Panc1 (cell line): Measurements from ENCODE around the gene MTG1. TPM values are rescaled to one million over a fixed set of nuclear protein-coding genes. Genes with fewer than 3 reads are reported as not detected.

ENCODE experiments used
- ATAC-seq: fragments of 200-7000 bp; cut with Tn5 transposase; 2 replicates; pipeline ENCODE4 v1.9.1; 2020; ENCODE audit warnings: mild to moderate bottlenecking, moderate library complexity
- BruUV-seq: library from RNA; stranded (reverse); fragments of 400-500 nt; replicated peaks from 2 replicates; lab custom pipeline; 2021; lab: Mats Ljungman, UMichigan
- CTCF ChIA-PET: fragments of 300-600 bp; sonication (Branson Sonifier 250); formaldehyde crosslinking; loops from one replicate; lab custom pipeline; 2022; ENCODE audit warnings: antibody characterized with exemption; lab: Charles Lee
- POLR2A ChIA-PET: fragments of 300-600 bp; sonication (Branson Sonifier 250); formaldehyde crosslinking; loops from one replicate; lab custom pipeline; 2022; ENCODE audit warnings: antibody characterized with exemption; lab: Charles Lee
- DNase-seq: peaks from one replicate; pipeline ENCODE4 v3.0.0-alpha.2; 2010; ENCODE audit warnings: low read depth, low spot score
- H3K27ac ChIP-seq: 2 replicates; pipeline ENCODE4 v1.5.1; 2011; ENCODE audit warnings: mild to moderate bottlenecking, low read length, inconsistent platforms
- H3K27me3 ChIP-seq: fragments of 200-500 bp; sonication (Bioruptor generic); 2 replicates; pipeline ENCODE4 v1.6.0; 2014; ENCODE audit warnings: low read length, inconsistent platforms; ENCODE audit not compliant: control insufficient read depth, insufficient read depth
- H3K36me3 ChIP-seq: fragments of 200-500 bp; sonication (Bioruptor generic); 2 replicates; pipeline ENCODE4 v1.5.1; 2014; ENCODE audit warnings: inconsistent platforms, mild to moderate bottlenecking, low read length, moderate library complexity; ENCODE audit not compliant: control insufficient read depth, insufficient read depth
- H3K4me1 ChIP-seq: 2 replicates; pipeline ENCODE4 v1.5.1; 2011; ENCODE audit warnings: inconsistent platforms, mild to moderate bottlenecking, low read length, moderate library complexity; ENCODE audit not compliant: control insufficient read depth, insufficient read depth
- H3K4me3 ChIP-seq, 2 experiments: 2 replicates each; pipeline ENCODE4 v1.5.1; 2011 to 2012; ENCODE audit warnings: low read depth in 2 of 2, low read length in 2 of 2, mild to moderate bottlenecking in 2 of 2, inconsistent platforms in 1 of 2, moderate library complexity in 1 of 2
- H3K9me3 ChIP-seq: fragments of 200-500 bp; sonication (Bioruptor generic); 2 replicates; pipeline ENCODE4 v1.5.1; 2014; ENCODE audit warnings: low read depth, mild to moderate bottlenecking, inconsistent platforms, low read length, moderate library complexity; ENCODE audit not compliant: control insufficient read depth, insufficient read depth
- CTCF ChIP-seq: fragments of 450-650 bp; IDR thresholded peaks from 2 replicates; pipeline ENCODE4 v1.5.1; 2017; ENCODE audit warnings: mild to moderate bottlenecking
- POLR2AphosphoS5 ChIP-seq: IDR thresholded peaks from 2 replicates; pipeline ENCODE4 v1.6.1; 2012; ENCODE audit warnings: mild to moderate bottlenecking, low read depth, low read length, moderate library complexity
- REST ChIP-seq, 2 experiments: IDR thresholded peaks; 2 replicates each; pipeline ENCODE4 v1.6.1; 2011 to 2012; ENCODE audit warnings: low read depth in 2 of 2, control low read depth in 1 of 2, low read length in 1 of 2, mild to moderate bottlenecking in 1 of 2, moderate library complexity in 1 of 2; ENCODE audit not compliant: insufficient read depth in 1 of 2
- SIN3A ChIP-seq: IDR thresholded peaks from 2 replicates; pipeline ENCODE4 v1.6.1; 2012; ENCODE audit warnings: low read depth, mild to moderate bottlenecking, low read length, moderate library complexity, borderline replicate concordance; ENCODE audit not compliant: insufficient read depth
- TCF7L2 ChIP-seq: IDR thresholded peaks from 2 replicates; pipeline ENCODE4 v1.6.1; 2011; ENCODE audit warnings: mild to moderate bottlenecking, low read depth, low read length, inconsistent platforms
- in situ Hi-C: cut with HindIII; loops from 2 replicates; pipeline ENCODE4 v1.10.0; 2016; ENCODE audit warnings: low sequenced_read_pairs, low pct_unique_long_range_greater_than_20kb
- intact Hi-C: fragments of 100-400 bp; cut with micrococcal nuclease; formaldehyde crosslinking; loops from one replicate; pipeline ENCODE4 v1.10.0; 2022; ENCODE audit not compliant: unreplicated experiment
- total RNA-seq: library from RNA; stranded (reverse); gene quantifications from one replicate; pipeline ENCODE4 v1.2.1, GENCODE V29; 2021; ENCODE audit not compliant: unreplicated experiment

The MTG1 gene
- total RNA-seq, 1 experiment from 2014 or later, result 96.4 TPM

- no peak; the same call in 1 of the 2 replicates for ATAC-seq
- in situ Hi-C loops, result no loop called here
- H3K9me3 ChIP-seq, result peaks cover 4% of the 10 kb centered on the region; the same call in 1 of the 2 replicates
- H3K4me3 ChIP-seq, result no peak within 1 kb of the TSS
- intact Hi-C loops, result no loop called here
- ChIA-PET POLR2A (no interaction called here), CTCF (no interaction called here)
- H3K27ac ChIP-seq, result no peak within 1 kb of the TSS
- no peaks in the 10 kb centered on the region; the same call in 1 of the 2 replicates for H3K27me3 ChIP-seq
- no peaks in the 10 kb centered on the region for H3K36me3 ChIP-seq
- TF ChIP-seq REST (IDR thresholded peaks at IDR 0.05; ENCODE audit: insufficient read depth in 1 of 2, low read depth in 2 of 2, low read length in 1 of 2), result no peak
- no peak for TF ChIP-seq TCF7L2
- no peak for TF ChIP-seq CTCF
- TF ChIP-seq POLR2AphosphoS5, result no peak
- TF ChIP-seq SIN3A, result no peak
- no TSS peak for BruUV-seq
- no peak for DNase-seq
- H3K4me1 ChIP-seq, result no peaks in the 10 kb centered on the region
Observed at GRCh38 chr10:133453516-133454203, 59.7 kb downstream of the MTG1 start, which contains the start of gene SCART1. SCART1 (plus strand) TSS chr10:133453945; CDS start chr10:133453998, 53 bp downstream.

GRCh38 chr10:133454204-133454893, 60.4 kb downstream of the MTG1 start:
- H3K27me3 ChIP-seq, result no peaks in the 10 kb centered on the region; the same call in 1 of the 2 replicates
- intact Hi-C loops (no loop called here), in situ Hi-C loops (no loop called here)
- TF ChIP-seq POLR2AphosphoS5, result no peak
- no peak for TF ChIP-seq CTCF
- no peak for TF ChIP-seq TCF7L2
- TF ChIP-seq SIN3A, result no peak
- TF ChIP-seq REST (IDR thresholded peaks at IDR 0.05; ENCODE audit: insufficient read depth in 1 of 2, low read depth in 2 of 2, low read length in 1 of 2), result no peak
- POLR2A ChIA-PET, result no interaction called here
- no peak for ATAC-seq
- no peak overlapping the region for H3K4me3 ChIP-seq
- H3K9me3 ChIP-seq, result no peaks in the 10 kb centered on the region
- DNase-seq, result no peak
- BruUV-seq, result no TSS peak
- H3K27ac ChIP-seq, result no peak overlapping the region
- CTCF ChIA-PET, result no interaction called here
- H3K4me1 ChIP-seq, result no peaks in the 10 kb centered on the region
- no peaks in the 10 kb centered on the region for H3K36me3 ChIP-seq
